DOHH2 (cell line): ENCODE data around the gene SMTN.

Experiments used
- H3F3A ChIP-seq: fragments of 200-600 bp; sonication (generic), shearing (Covaris generic); 2 replicates; pipeline ENCODE4 v1.6.0; 2016; ENCODE audit warnings: antibody characterized with exemption, mild to moderate bottlenecking; ENCODE audit not compliant: control insufficient read depth, insufficient read depth
- H3K27ac ChIP-seq: fragments of 200-600 bp; sonication (generic); 2 replicates; pipeline ENCODE4 v1.5.1; 2014; ENCODE audit warnings: low read depth, mild to moderate bottlenecking, low read length, moderate library complexity
- H3K27me3 ChIP-seq: fragments of 200-600 bp; sonication (generic); 2 replicates; pipeline ENCODE4 v1.6.1; 2014; ENCODE audit warnings: mild to moderate bottlenecking, low read length, mixed read lengths; ENCODE audit not compliant: control insufficient read depth
- H3K36me3 ChIP-seq: fragments of 200-600 bp; sonication (generic); 2 replicates; pipeline ENCODE4 v1.6.1; 2014; ENCODE audit warnings: mild to moderate bottlenecking, low read length, moderate library complexity, mixed read lengths; ENCODE audit not compliant: control insufficient read depth
- H3K4me1 ChIP-seq: fragments of 200-600 bp; sonication (generic); 2 replicates; pipeline ENCODE4 v1.6.1; 2014; ENCODE audit warnings: mild to moderate bottlenecking, low read length, mixed read lengths; ENCODE audit not compliant: control insufficient read depth
- H3K4me2 ChIP-seq: fragments of 200-600 bp; sonication (generic); 2 replicates; pipeline ENCODE4 v1.6.0; 2014; ENCODE audit warnings: mild to moderate bottlenecking, low read length, moderate library complexity
- H3K4me3 ChIP-seq: fragments of 200-600 bp; sonication (generic); 2 replicates; pipeline ENCODE4 v1.5.1; 2014; ENCODE audit warnings: mild to moderate bottlenecking, low read length, mixed read lengths
- H3K79me2 ChIP-seq: fragments of 200-600 bp; sonication (generic); 2 replicates; pipeline ENCODE4 v1.6.1; 2014; ENCODE audit warnings: mild to moderate bottlenecking, low read length, mixed read lengths; ENCODE audit not compliant: control insufficient read depth
- H3K9me2 ChIP-seq: fragments of 200-600 bp; sonication (generic); replicated peaks from 2 replicates; pipeline ENCODE4 v1.6.1; 2014; ENCODE audit warnings: mild to moderate bottlenecking, low read length, mixed read lengths; ENCODE audit not compliant: control insufficient read depth
- H3K9me3 ChIP-seq: fragments of 200-600 bp; sonication (generic); 2 replicates; pipeline ENCODE4 v1.6.1; 2014; ENCODE audit warnings: antibody characterized with exemption, low read length, mixed read lengths; ENCODE audit not compliant: control insufficient read depth, insufficient read depth
- H4K20me1 ChIP-seq: fragments of 200-600 bp; sonication (generic); 2 replicates; pipeline ENCODE4 v1.6.0; 2014; ENCODE audit warnings: low read depth, mild to moderate bottlenecking, antibody characterized with exemption, low read length, moderate library complexity; ENCODE audit not compliant: control insufficient read depth, insufficient read depth
- CTCF ChIP-seq: fragments of 200-600 bp; sonication (generic); IDR thresholded peaks from one replicate; pipeline ENCODE4 v1.5.1; 2014; ENCODE audit warnings: antibody characterized with exemption, mild to moderate bottlenecking, low read depth, low read length; ENCODE audit not compliant: poor library complexity, severe bottlenecking
- EZH2phosphoT487 ChIP-seq: fragments of 200-600 bp; sonication (generic); IDR thresholded peaks from 2 replicates; pipeline ENCODE4 v1.6.1; 2017; ENCODE audit warnings: borderline replicate concordance, mild to moderate bottlenecking, antibody characterized with exemption, low read length, moderate library complexity, mixed read lengths

SMTN gene

GRCh38 chr22:31099386-31099785 lies 18.3 kb downstream of the SMTN start:
- TF ChIP-seq CTCF (no peak), EZH2phosphoT487 (no peak)
- H3K36me3 ChIP-seq: no peaks in the 10 kb centered on the region
- no peaks in the 10 kb centered on the region for H3F3A ChIP-seq
- H3K27me3 ChIP-seq: no peaks in the 10 kb centered on the region
- no peaks in the 10 kb centered on the region for H3K4me1 ChIP-seq
- no peak overlapping the region for H3K27ac ChIP-seq
- no peak overlapping the region for H3K4me3 ChIP-seq
- no peaks in the 10 kb centered on the region for H3K9me2 ChIP-seq
- H3K9me3 ChIP-seq: no peaks in the 10 kb centered on the region
- no peaks in the 10 kb centered on the region for H3K79me2 ChIP-seq
- H4K20me1 ChIP-seq: no peaks in the 10 kb centered on the region
- no peak overlapping the region for H3K4me2 ChIP-seq

- Histone ChIP-seq H3K27me3 (no peaks in the 10 kb centered on the region), H4K20me1 (no peaks in the 10 kb centered on the region), H3K36me3 (no peaks in the 10 kb centered on the region), H3K9me2 (no peaks in the 10 kb centered on the region), H3K4me1 (no peaks in the 10 kb centered on the region), H3F3A (no peaks in the 10 kb centered on the region), H3K27ac (no peak overlapping the region), H3K4me2 (no peak overlapping the region), H3K79me2 (no peaks in the 10 kb centered on the region), H3K4me3 (no peak overlapping the region), H3K9me3 (no peaks in the 10 kb centered on the region)
- TF ChIP-seq CTCF: no peak
- no peak for TF ChIP-seq EZH2phosphoT487
These were observed 19.0 kb downstream of the SMTN start for GRCh38 chr22:31099841-31100761.

- Histone ChIP-seq H3K9me3 (no peaks in the 10 kb centered on the region), H4K20me1 (no peaks in the 10 kb centered on the region), H3K79me2 (no peaks in the 10 kb centered on the region), H3K4me3 (no peak overlapping the region), H3K36me3 (no peaks in the 10 kb centered on the region), H3K4me2 (no peak overlapping the region), H3F3A (no peaks in the 10 kb centered on the region), H3K27ac (no peak overlapping the region), H3K27me3 (no peaks in the 10 kb centered on the region), H3K4me1 (no peaks in the 10 kb centered on the region), H3K9me2 (no peaks in the 10 kb centered on the region)
- TF ChIP-seq EZH2phosphoT487 (no peak), CTCF (no peak)
These were observed 19.8 kb downstream of the SMTN start for GRCh38 chr22:31100762-31101525.
